ENCODE data around the gene CDH3.

Gene CDH3

GRCh38 chr16:68646953-68647659 is 2.0 kb downstream of the CDH3 start:
- DNase-seq (ENCODE audit: extremely low read depth in 1 of 2, low read depth in 1 of 2), result no peak

- no peak for DNase-seq (ENCODE audit: extremely low read depth in 1 of 2, low read depth in 1 of 2)
These were observed 6.0 kb downstream of the CDH3 start for GRCh38 chr16:68651136-68651535.

GRCh38 chr16:68652659-68653058 is 7.5 kb downstream of the CDH3 start:
- DNase-seq (ENCODE audit: extremely low read depth in 1 of 2, low read depth in 1 of 2), result no peak

DNA sequence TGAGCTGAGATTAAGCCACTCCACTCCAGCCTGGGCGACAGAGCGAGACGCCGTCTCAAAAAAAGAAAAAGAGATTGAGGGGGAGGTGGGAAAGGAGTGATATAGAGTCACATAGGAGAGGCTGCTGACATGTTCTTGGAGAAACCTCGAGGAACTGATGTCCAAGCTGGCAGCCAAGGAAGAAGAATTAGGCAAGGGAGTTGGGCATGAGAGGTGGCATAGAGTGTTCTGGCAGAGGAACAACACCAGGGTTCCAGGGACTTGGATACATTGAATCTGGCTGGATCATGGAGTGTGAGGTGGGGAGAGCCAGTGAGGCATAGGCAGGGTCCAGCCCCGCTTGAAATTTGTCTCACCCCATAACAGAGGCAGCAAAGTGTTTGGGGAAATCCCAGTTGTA is 10.7 kb downstream of the CDH3 start:
- DNase-seq (ENCODE audit: extremely low read depth in 1 of 2, low read depth in 1 of 2), result no peak

DNA sequence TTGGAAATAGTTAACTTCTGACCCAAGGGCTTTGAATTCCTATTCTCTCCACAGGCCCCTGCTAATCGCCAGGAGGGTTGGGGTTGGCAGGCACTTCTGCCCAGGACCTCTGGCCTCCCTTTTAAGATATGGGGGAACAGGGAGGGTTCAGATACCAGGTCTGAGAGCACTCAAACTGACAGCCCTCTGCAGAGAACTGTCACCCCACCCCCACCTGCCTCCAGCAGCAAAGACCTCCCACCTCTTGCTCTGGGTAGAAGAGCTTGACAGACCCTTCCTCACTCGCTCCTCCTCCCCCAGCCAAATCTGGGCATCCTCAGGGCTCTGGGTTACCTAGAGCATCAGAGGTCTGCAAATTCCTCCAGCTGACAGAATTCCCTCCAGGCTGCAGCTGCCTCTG is 11.6 kb downstream of the CDH3 start:
- DNase-seq (ENCODE audit: extremely low read depth in 1 of 2, low read depth in 1 of 2), result no peak

GRCh38 chr16:68658341-68658973 is 13.3 kb downstream of the CDH3 start:
- no peak for DNase-seq (ENCODE audit: extremely low read depth in 1 of 2, low read depth in 1 of 2)

GRCh38 chr16:68658974-68659360 is 13.9 kb downstream of the CDH3 start:
- no peak for DNase-seq (ENCODE audit: extremely low read depth in 1 of 2, low read depth in 1 of 2)

DNA sequence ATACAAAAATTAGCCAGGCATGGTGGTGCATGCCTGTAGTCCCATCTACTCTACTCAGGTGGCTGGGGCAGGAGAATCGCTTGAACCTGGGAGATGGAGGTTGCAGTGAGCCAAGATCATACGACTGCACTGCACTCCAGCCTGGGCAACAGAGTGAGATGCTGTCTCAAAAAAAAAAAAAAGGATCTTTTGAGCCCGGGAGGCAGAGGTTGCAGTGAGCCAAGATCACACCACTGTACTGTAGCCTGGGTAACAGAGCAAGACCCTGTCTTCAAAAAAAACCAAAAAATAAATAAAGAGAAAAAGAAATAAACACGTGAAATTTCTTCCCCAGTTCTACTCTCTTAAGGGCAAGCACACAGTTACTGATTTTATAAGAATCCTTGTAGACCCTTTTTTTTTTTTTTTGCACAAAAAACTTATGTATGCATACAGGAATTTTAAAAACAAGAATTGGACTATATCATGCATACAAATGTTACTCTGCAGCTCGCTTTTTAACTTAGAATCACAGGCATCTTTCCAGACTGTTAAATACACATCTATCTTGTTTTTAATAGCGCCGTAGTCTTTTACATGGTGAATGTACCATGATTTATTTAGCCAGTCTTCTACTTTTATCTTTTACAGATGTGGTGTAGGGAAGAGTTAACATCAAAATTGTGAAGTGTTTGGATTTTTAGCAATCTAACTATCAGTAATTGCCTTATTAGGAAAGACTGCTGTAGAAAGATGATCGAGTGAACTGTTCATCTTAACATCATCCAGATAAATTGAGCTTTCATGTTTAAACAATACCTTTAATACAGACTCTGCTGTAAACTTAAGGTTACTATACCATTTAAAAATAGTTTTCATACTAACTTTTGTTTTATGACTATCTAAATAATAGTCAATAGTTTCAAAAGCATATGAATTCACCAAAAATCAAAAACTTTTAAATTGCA is 14.6 kb downstream of the CDH3 start:
- DNase-seq (ENCODE audit: extremely low read depth in 1 of 2, low read depth in 1 of 2), result no peak

DNA sequence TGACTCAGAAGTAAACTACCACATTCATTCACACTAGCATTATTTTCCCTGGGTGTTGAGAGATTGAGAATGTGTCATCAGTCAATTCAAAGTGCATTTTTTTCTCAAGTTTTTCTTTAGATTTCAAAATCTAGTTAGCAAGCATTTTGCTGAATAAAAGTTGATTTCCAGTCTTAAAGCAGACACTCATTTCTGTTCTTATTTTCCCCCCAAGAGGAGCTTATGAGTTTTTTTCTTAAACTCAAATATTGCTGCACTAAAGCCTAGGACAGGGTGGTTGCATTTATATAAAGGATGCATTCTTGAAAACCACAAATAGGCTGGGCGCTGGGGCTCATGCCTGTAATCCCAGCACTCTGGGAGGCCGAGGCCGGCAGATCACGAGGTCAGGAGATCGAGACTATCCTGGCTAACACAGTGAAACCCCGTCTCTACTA is 15.3 kb downstream of the CDH3 start:
- no peak for DNase-seq (ENCODE audit: extremely low read depth in 1 of 2, low read depth in 1 of 2)

- DNase-seq (ENCODE audit: extremely low read depth in 1 of 2, low read depth in 1 of 2), result no peak
These were observed 16.9 kb downstream of the CDH3 start for GRCh38 chr16:68662035-68662434.

GRCh38 chr16:68664297-68664696 is 19.2 kb downstream of the CDH3 start:
- DNase-seq (ENCODE audit: extremely low read depth in 1 of 2, low read depth in 1 of 2), result no peak

DNA sequence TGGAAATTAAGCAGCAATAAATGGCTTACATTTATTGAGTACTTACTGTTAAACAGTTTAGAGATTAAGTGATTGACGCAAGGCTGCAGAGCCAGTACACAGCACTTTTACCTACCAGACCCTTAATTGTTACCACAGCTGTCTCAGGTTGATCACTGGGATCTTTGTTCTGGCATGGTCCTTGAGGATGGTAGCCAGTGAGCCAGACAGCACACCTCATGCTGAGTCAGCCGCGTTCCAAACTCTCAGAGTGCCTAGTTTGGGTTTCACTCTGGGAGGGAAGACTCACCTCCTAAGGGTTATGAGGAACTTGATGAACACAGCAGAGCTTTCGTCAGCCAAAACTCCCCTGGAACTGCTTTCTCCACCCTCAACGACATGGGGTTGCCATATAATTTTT is 20.4 kb downstream of the CDH3 start:
- no peak for DNase-seq (ENCODE audit: extremely low read depth in 1 of 2, low read depth in 1 of 2)

DNA sequence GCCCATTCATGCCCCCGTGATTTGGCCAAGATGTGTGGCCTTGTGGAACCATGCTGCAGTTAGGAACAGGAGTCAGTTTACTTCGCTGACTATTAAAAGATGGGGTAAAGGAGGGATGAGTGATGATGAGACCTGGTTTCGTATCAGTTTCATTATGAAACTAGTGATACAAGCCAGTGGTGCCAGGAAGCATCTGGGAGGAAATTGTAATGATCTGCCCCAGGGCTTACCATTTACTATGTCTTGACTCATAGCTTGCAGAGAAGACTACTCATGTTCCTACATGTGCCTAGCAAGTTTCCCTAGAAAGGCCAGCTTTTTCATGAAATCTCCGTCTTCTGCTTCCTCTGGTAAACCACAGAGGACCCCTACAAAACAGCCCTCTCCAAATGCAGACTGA is 23.2 kb downstream of the CDH3 start:
- DNase-seq (ENCODE audit: extremely low read depth in 1 of 2, low read depth in 1 of 2), result no peak

GRCh38 chr16:68676113-68676860 is 31.2 kb downstream of the CDH3 start:
- DNase-seq (ENCODE audit: extremely low read depth in 1 of 2, low read depth in 1 of 2), result no peak

GRCh38 chr16:68681038-68681437 is 35.9 kb downstream of the CDH3 start:
- DNase-seq (ENCODE audit: extremely low read depth in 1 of 2, low read depth in 1 of 2), result no peak

DNA sequence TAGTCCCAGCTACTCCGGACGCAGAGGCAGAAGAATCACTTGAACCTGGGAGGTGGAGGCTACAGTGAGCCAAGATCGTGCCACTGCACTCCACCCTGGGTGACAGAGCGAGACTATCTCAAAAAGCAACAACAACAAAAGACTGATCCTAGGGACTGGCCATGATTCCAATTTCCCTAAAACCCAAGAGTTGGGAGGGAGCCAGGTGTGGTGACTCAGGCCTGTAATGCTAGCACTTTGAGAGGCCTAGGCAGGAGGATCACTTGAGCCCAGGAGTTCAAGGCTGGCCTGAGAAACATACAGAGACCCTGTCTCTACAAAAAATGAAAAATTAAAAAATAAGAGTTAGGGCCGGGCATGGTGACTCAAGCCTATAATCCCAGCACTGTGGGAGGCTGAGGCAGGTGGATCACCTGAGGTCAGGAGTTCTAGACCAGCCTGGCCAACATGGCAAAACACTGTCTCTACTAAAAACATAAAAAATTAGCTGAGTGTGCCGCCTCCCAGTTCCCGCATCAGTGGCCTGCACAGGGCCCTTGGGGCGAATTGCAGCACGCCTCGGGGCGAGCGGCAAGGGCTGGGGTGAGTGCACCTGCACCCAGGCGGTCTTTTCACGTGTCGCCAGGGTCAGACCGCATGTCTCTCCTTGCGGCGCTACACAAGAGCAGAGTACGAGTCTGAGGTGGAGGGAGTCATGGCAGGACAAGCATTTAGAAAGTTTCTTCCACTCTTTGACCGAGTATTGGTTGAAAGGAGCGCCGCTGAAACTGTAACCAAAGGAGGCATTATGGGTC is 40.8 kb downstream of the CDH3 start:
- no peak for DNase-seq (ENCODE audit: extremely low read depth in 1 of 2, low read depth in 1 of 2)

DNA sequence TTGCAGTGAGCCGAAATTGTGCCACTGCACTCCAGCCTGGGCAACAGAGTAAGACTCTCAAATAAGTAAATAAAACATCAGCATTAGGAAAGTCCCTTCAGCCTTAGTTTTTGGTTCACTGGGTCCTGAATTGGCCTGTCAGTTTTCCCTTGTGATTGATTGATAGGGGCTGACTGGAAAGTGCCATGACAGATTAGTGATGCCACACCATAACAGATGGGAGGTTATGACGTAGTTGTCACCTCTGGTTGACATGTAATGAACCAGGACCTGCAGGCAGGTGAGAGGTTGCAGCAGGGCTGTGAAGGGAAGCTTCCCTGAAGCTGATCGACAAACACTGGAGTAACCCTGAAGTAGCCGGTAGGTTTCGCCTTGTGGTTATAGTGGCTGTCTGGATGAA is 41.8 kb downstream of the CDH3 start:
- no peak for DNase-seq (ENCODE audit: extremely low read depth in 1 of 2, low read depth in 1 of 2)

DNA sequence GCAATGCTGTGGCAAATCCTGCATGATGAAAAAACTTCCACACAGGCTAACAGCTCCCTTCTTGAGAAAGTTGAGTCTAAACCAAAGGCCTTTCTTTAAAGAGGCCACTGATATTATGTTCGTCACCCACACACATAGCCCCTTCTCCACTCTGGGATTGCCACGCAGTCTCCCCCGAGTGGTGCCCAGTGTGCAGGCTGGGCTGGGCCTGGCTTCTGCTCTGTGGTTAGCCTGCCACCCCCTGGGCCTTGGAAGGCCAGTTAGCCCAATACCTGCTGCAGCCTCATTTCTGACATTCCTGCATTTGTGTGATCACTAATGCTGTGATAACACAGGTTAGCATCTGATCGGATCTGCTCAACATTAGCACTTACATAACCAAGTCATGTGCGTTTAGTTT is 44.8 kb downstream of the CDH3 start:
- no peak for DNase-seq (ENCODE audit: extremely low read depth in 1 of 2, low read depth in 1 of 2)

DNA sequence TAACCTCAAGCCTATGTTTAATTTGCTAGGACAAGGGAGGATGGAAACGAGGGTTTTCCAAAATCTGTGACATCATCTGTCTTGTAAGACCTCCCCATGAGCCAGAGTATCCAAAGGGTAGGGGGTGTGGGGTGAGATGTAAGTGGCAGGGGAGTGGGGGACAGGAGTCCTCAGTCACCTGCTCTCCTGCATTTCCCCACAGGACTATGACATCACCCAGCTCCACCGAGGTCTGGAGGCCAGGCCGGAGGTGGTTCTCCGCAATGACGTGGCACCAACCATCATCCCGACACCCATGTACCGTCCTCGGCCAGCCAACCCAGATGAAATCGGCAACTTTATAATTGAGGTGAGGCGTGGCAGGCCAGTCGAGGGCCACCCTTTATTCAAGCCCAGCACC is 50.5 kb downstream of the CDH3 start:
- no peak for DNase-seq (ENCODE audit: extremely low read depth in 1 of 2, low read depth in 1 of 2)

DNA sequence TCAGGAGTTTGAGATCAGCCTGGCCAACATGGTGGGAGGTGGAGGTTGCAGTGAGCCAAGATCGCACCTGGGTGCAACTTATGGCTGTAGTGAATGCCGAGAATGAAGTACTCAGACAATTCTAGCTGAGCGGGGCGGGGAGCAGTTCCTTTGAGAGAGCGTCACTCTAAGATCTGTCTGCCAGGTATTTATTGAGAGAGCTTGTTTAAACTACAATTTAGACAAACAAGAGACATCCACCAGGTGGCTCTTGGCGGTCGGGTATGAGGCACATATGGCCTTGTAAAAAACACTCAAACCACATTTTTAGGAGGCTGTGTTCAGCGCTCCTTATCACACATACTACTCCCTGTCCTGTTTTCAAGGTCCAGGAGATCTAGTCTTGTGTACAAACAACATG is 51.4 kb downstream of the CDH3 start:
- no peak for DNase-seq (ENCODE audit: extremely low read depth in 1 of 2, low read depth in 1 of 2)

Data from activated CD8-positive, alpha-beta memory T cell treated with anti-CD3 and anti-CD28 coated beads for 1 hour (primary cell).